ENCODE data around the gene ST8SIA5.

GRCh38 chr18:46652372-46652771 is 104.5 kb downstream of the ST8SIA5 start:
- TF ChIP-seq, protein P1, sequence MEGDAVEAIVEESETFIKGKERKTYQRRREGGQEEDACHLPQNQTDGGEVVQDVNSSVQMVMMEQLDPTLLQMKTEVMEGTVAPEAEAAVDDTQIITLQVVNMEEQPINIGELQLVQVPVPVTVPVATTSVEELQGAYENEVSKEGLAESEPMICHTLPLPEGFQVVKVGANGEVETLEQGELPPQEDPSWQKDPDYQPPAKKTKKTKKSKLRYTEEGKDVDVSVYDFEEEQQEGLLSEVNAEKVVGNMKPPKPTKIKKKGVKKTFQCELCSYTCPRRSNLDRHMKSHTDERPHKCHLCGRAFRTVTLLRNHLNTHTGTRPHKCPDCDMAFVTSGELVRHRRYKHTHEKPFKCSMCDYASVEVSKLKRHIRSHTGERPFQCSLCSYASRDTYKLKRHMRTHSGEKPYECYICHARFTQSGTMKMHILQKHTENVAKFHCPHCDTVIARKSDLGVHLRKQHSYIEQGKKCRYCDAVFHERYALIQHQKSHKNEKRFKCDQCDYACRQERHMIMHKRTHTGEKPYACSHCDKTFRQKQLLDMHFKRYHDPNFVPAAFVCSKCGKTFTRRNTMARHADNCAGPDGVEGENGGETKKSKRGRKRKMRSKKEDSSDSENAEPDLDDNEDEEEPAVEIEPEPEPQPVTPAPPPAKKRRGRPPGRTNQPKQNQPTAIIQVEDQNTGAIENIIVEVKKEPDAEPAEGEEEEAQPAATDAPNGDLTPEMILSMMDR (IDR thresholded peaks at IDR 0.05): no peak
- TF ChIP-seq EP300 (IDR thresholded peaks at IDR 0.05): no peak
- no peak for TF ChIP-seq POLR2A (IDR thresholded peaks at IDR 0.05)

Data from stomach (tissue), 4 donors.